ENCODE measurements around the gene TMEM74B.

TMEM74B gene

DNA sequence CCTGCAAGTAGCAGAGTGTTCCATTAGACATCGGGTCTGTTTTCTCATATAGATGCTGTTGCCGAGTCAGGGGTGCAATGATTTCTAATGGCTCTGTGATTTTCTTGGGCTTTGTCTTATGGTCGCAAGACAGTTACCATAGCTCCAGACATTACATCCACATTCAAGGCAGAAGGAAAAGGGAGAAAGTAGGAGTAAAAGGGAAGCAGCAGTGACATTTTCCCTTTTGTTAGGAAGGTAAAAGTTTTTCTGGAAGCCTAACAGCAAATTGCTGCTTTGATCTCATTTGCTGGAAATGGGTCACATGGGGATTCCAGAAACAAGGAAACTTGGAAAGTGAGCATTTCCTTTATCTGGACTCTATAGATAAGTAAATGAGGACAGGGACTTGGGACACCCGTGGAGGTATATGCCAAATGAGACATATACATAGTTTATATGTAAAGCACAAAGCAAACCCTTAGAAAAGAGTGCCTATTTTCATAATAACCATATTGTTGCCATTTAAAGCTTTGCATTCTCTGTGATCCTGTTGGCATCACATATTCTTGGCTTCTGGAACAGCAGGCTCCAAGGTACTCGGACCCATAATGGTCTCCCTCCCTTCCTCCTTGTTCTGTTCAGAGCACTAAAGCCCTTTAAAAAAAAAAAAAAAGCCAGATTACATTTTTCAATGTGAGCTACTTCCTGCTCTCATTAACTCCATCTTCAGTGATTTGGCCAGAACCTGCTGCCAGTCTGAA lies 18.2 kb upstream of the TMEM74B start, which contains the start of gene C20orf202:
TSS of gene C20orf202 (plus strand) at position 693 of the 743 bp plus-strand sequence. CDS start 132 bp downstream, outside the sequence.
- TF ChIP-seq, protein P1, sequence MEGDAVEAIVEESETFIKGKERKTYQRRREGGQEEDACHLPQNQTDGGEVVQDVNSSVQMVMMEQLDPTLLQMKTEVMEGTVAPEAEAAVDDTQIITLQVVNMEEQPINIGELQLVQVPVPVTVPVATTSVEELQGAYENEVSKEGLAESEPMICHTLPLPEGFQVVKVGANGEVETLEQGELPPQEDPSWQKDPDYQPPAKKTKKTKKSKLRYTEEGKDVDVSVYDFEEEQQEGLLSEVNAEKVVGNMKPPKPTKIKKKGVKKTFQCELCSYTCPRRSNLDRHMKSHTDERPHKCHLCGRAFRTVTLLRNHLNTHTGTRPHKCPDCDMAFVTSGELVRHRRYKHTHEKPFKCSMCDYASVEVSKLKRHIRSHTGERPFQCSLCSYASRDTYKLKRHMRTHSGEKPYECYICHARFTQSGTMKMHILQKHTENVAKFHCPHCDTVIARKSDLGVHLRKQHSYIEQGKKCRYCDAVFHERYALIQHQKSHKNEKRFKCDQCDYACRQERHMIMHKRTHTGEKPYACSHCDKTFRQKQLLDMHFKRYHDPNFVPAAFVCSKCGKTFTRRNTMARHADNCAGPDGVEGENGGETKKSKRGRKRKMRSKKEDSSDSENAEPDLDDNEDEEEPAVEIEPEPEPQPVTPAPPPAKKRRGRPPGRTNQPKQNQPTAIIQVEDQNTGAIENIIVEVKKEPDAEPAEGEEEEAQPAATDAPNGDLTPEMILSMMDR (conservative IDR thresholded peaks at IDR 0.05; ENCODE audit: low read length), result no peak
- no peak for DNase-seq (ENCODE audit: low read depth)

GRCh38 chr20:1199964-1200363 lies 15.2 kb upstream of the TMEM74B start:
- no peak for DNase-seq (ENCODE audit: low read depth)
- TF ChIP-seq, protein P1 (conservative IDR thresholded peaks at IDR 0.05; ENCODE audit: low read length), result no peak

More for the DNA sequence above, 18.2 kb upstream of the TMEM74B start, which contains the start of gene C20orf202:
- H3K4me3 ChIP-seq (ENCODE audit: low read length), result no peak within 1 kb of the TSS

GRCh38 chr20:1199212-1199873 lies 14.6 kb upstream of the TMEM74B start:
- TF ChIP-seq, protein P1 (conservative IDR thresholded peaks at IDR 0.05; ENCODE audit: low read length), result no peak
- DNase-seq (ENCODE audit: low read depth), result no peak
- H3K4me3 ChIP-seq (ENCODE audit: low read length), result no peak overlapping the region

More at GRCh38 chr20:1199964-1200363, 15.2 kb upstream of the TMEM74B start:
- H3K4me3 ChIP-seq (ENCODE audit: low read length), result no peak overlapping the region

DNA sequence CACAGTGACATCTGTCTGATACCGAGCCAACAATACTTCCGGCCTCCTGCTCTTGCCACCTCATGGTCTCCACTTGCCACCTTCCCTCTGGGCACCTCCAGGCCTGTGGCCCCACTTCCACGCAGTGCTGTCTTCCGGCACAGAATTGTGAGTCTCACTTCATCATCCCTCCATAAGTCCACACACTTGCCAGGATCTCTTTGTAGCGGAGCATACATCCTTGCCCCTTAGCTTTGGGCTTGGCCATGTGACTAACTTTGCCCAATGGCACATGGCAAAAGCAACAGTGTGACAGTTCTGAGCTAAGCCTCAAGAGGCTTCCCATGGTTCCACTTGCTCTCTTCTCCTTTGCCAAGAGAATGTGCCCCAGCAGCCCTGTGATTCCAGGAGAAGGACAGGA lies 14.0 kb upstream of the TMEM74B start:
- no peak for DNase-seq (ENCODE audit: low read depth)
- TF ChIP-seq, protein P1 (conservative IDR thresholded peaks at IDR 0.05; ENCODE audit: low read length), result no peak
- no peak overlapping the region for H3K4me3 ChIP-seq (ENCODE audit: low read length)

DNA sequence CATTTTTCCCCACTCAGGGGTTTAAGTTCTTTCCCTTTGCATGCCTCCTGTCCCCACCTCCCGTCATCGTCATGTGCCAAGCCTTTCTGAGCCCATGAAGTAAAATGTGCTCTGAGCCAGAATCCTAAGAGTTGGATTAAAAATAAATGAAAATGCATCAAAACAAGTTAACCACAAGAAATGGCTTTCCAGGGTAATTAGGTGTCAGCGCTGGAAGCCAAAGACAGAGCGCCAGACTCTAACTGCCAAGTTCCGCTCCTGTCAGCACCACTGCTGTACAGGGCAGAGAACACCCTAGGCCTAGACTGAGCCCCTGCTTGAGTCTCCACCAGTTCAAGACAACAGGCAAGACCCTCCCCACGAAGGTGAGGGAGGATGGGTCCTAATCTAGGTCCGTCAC lies 13.0 kb upstream of the TMEM74B start:
- TF ChIP-seq, protein P1 (conservative IDR thresholded peaks at IDR 0.05; ENCODE audit: low read length), result no peak
- DNase-seq (ENCODE audit: low read depth), result no peak
- no peak overlapping the region for H3K4me3 ChIP-seq (ENCODE audit: low read length)

DNA sequence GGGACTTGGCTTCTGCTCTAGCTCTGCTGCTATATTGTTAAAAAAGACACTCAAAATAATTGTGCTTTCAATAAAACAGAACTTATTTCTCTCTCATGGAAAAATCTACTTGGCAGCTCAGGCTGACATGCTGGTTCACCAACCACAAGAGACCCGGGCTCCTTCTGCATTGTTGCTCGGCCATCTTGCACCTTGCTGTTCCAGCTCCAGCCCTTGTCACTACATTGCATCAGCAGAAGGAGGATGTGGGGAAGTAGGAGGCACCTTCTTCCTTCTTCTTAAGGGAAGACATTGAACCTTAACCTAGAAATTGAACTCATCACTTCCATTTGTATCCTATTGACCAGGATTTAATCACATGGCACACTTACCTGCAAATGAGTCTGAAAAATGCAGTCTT lies 11.9 kb upstream of the TMEM74B start:
- no peak for DNase-seq (ENCODE audit: low read depth)
- H3K4me3 ChIP-seq (ENCODE audit: low read length), result no peak overlapping the region
- TF ChIP-seq, protein P1 (conservative IDR thresholded peaks at IDR 0.05; ENCODE audit: low read length), result no peak

DNA sequence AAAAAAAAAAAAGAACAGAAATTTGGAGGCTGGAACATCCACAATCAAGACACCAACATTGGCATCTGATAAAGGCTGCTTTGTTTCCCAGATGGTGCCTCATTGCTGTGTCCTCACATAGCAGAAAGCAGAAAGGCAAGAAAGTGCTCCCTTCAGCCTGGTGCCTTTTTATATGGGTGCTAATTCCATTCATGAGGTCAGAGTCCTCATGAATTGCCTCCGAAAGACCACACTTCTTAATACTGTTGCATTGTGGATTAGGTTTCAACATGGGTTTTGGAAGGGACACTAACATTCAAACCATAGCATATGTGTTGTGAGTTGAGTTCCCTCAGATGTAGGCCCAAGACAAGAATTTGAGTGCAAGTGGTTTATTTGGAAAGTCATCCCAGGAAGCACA lies 10.4 kb upstream of the TMEM74B start:
- TF ChIP-seq, protein P1 (conservative IDR thresholded peaks at IDR 0.05; ENCODE audit: low read length), result no peak
- DNase-seq (ENCODE audit: low read depth), result no peak
- H3K4me3 ChIP-seq (ENCODE audit: low read length), result no peak overlapping the region

Measured in AG10803 (cell line).